GM12891 (cell line): ENCODE measurements around the gene CGGBP1.

ENCODE experiments used
- DNase-seq: peaks from one replicate; pipeline ENCODE4 v3.0.0; 2011; ENCODE audit warnings: low spot score; ENCODE audit not compliant: insufficient read length
- FAIRE-seq: peaks from 2 replicates; lab custom pipeline; 2011; peaks lifted over from hg19 to GRCh38; lab: Jason Lieb, UNC
- PAX5 ChIP-seq: IDR thresholded peaks from 2 replicates; pipeline ENCODE4 v1.6.1; 2011; ENCODE audit warnings: low read length, moderate library complexity, mild to moderate bottlenecking; ENCODE audit not compliant: insufficient read depth, severe bottlenecking
- POLR2A ChIP-seq: IDR thresholded peaks from 2 replicates; pipeline ENCODE4 v1.6.1; 2011; ENCODE audit warnings: low read depth, low read length, control low read depth
- POLR2AphosphoS5 ChIP-seq: IDR thresholded peaks from 2 replicates; pipeline ENCODE4 v1.6.1; 2011; ENCODE audit warnings: low read depth, low read length, control low read depth
- POU2F2 ChIP-seq: IDR thresholded peaks from 2 replicates; pipeline ENCODE4 v1.6.1; 2011; ENCODE audit warnings: low read depth, mild to moderate bottlenecking, control low read depth, low read length, moderate library complexity
- SPI1 ChIP-seq: IDR thresholded peaks from 2 replicates; pipeline ENCODE4 v1.6.1; 2011; ENCODE audit warnings: low read depth, low read length, control low read depth
- TAF1 ChIP-seq: IDR thresholded peaks from 2 replicates; pipeline ENCODE4 v1.6.1; 2011; ENCODE audit warnings: low read depth, low read length, control low read depth

CGGBP1 gene

GRCh38 chr3:88075497-88075896 is 16.7 kb upstream of the CGGBP1 start:
- FAIRE-seq (no peak), DNase-seq (no peak)

DNA sequence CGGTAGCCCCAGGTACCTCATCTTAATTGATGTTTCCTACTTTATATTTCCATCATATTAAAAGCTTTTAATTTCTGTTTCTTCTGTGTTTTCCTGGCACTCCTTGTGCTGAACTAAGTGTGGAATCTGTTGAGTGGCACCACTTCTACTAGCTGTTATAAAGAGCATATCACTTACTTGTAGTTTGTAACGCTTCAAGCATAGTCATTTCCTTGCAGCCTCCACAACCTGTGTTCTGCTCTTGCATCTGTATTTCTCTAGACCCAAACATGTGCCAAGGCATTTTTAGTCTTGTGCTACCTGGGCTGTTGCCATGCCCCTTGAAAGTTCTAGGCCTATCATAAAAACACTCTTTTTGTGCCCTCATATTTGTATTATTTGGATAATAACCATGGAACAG is 16.3 kb upstream of the CGGBP1 start:
- no peak for DNase-seq
- TF ChIP-seq POLR2A (no peak), TAF1 (no peak), POLR2AphosphoS5 (no peak), PAX5 (no peak), SPI1 (no peak), POU2F2 (no peak)

More at GRCh38 chr3:88075497-88075896, 16.7 kb upstream of the CGGBP1 start:
- TF ChIP-seq POLR2A (no peak), POLR2AphosphoS5 (no peak), SPI1 (no peak), POU2F2 (no peak), TAF1 (no peak), PAX5 (no peak)

GRCh38 chr3:88061746-88062145 is 2.9 kb upstream of the CGGBP1 start:
- TF ChIP-seq TAF1: no peak
- TF ChIP-seq POLR2AphosphoS5: no peak
- no peak for TF ChIP-seq SPI1
- TF ChIP-seq PAX5: no peak
- no peak for TF ChIP-seq POU2F2
- no peak for TF ChIP-seq POLR2A
- no peak for DNase-seq
- no peak for FAIRE-seq

More for the DNA sequence above, 16.3 kb upstream of the CGGBP1 start:
- FAIRE-seq: no peak

DNA sequence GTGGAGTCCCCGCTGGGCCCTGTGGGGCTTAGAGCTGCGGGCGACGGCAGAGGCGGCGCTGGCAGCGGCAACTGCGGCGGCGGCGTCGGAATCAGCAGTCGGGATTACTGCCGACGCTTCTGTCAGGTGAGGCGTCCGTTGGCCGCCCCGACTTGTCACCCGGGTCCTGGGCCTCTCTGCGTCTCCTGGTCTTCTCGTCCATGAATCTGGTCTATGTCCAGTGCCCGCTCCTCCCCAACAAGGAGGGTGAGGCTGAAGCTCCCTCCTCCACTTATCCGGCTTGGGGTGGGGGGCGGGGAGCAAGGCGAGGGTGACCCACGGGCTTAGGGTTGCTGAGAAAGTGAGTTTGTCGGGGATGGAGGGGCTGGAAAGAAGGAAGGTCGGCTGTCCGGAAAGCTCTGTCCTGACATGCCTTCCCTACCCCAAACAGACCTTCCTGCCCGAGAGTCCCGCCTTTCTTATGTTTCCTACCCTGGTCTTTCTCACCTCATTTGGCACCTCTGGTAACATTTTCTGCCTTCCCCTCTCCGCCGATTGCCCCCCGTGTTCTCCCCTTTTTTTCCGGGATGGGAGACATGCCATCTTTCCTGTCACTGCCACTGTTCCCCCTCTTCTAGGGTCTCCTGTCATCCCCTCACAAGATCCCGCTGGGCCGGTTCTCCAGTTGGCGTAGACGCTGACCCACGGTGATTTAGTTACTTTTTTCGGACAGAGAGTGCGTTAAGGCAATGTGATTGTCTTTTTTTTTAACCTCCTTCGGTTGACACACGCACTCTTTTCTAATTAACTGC is 770 bp upstream of the CGGBP1 start:
- DNase-seq: no peak
- TF ChIP-seq POLR2A (no peak), TAF1 (no peak), PAX5 (no peak), POU2F2 (no peak), POLR2AphosphoS5 (no peak; the same call in 1 of the 2 replicates), SPI1 (no peak)
- FAIRE-seq: peak; percentile 13

DNA sequence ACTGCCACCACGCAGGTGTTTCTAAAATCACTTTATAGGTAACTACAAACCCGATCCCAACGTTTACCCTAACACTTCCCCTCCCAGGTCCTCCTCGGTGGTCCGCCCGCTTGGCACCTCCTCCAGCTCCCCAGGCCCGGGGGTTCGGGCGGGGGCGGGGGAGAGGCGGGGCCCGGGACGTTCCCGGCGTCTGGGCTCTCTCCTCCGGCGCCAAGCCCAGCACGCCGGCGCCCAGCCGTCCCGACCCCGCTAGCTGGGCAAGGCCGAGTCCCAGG is 562 bp downstream of the CGGBP1 start:
- DNase-seq: no peak
- no peak for FAIRE-seq
- TF ChIP-seq POLR2A (no peak), POU2F2 (no peak), POLR2AphosphoS5 (no peak), SPI1 (0 out of 2 replicates have a peak, but pooled peaks have one; percentile 2), PAX5 (no peak)

DNA sequence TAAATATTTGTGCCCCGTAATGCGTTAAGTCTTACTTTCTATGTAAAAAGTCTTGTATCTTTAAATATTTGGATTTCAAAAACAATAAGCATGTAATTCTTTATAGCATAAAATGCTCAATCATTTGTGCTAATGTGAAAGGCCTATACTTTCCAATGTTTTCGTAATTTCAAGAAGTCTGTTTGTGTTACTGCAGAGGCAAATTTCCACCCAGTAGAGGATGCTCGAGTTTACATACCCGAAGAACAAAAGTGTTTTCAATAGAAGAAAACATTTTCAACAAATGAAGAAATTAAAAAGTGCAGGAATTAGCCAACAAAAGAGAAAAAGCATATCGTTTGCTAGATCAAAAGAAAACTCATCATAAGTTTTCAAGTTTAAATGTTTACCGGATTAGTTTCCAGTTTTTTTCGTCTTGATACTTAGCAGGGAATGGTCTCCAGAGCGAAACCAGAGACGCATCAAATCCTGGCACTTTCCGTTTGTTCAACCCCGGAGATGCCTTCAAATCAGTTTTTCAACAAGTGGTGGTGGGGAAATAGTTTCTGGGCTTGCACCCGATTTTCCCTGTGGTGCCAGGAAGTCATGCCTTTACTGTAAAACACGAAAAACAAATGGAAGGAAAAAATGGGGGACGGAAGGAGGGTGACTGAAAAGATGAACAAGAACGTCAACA is 1.0 kb downstream of the CGGBP1 start:
- DNase-seq: no peak
- TF ChIP-seq TAF1 (no peak), SPI1 (no peak), POLR2A (no peak), POU2F2 (no peak), POLR2AphosphoS5 (no peak), PAX5 (no peak)
- peak; percentile 50 for FAIRE-seq

GRCh38 chr3:88046766-88047165 is 12.0 kb downstream of the CGGBP1 start:
- TF ChIP-seq POLR2A: no peak
- DNase-seq (no peak), FAIRE-seq (peak; percentile 45)

- no peak for TF ChIP-seq POU2F2
- TF ChIP-seq TAF1: no peak
- TF ChIP-seq POLR2AphosphoS5: no peak
- DNase-seq: no peak
- no peak for FAIRE-seq
Observed at GRCh38 chr3:88044411-88044810, 14.4 kb downstream of the CGGBP1 start.

DNA sequence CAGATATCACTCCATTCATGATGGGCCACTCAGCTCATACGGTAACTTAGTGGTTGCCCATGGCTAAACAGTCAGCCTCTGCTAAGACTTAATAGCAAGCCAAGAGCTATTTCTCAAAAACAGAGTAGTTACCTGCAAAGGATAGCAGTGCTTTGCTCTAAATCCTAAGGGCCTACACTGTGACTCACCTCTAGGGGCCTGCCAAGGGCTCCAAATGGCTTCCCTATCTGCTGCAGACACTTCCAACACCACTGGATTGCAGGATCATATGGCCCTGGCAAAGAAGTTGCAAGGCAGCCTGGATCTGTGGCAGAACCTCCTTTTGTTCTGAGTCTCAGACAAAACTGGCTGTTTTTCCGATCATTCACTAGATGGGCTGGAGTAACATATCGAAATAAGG is 17.8 kb downstream of the CGGBP1 start:
- FAIRE-seq (no peak), DNase-seq (no peak)
- TF ChIP-seq POLR2A (no peak), PAX5 (no peak), SPI1 (no peak), POLR2AphosphoS5 (no peak), TAF1 (no peak), POU2F2 (no peak)
